SK-N-SH treated with all-trans-retinoic acid at 6 μM for 48 hours (cell line): ENCODE measurements around the gene PCBP3.

Experiments used
- ARNTL ChIP-seq: fragments of 450-650 bp; formaldehyde crosslinking; IDR thresholded peaks from 2 replicates; pipeline ENCODE4 v1.5.0; 2020; ENCODE audit warnings: low read depth, mild to moderate bottlenecking, moderate library complexity, borderline replicate concordance
- CSDC2 ChIP-seq: fragments of 250-450 bp; sonication (Bioruptor Pico); IDR thresholded peaks from 2 replicates; pipeline ENCODE4 v1.5.0; 2020; ENCODE audit warnings: mild to moderate bottlenecking, moderate library complexity
- ISL1 ChIP-seq: fragments of 250-450 bp; sonication (Bioruptor Pico); IDR thresholded peaks from 2 replicates; pipeline ENCODE4 v2.1.2; 2022; ENCODE audit warnings: mild to moderate bottlenecking, moderate library complexity
- OSR1 ChIP-seq: fragments of 250-450 bp; sonication (Bioruptor Pico); IDR thresholded peaks from 2 replicates; pipeline ENCODE4 v1.8.0; 2022; ENCODE audit warnings: moderate library complexity, mild to moderate bottlenecking, inconsistent platforms
- PATZ1 ChIP-seq: fragments of 250-450 bp; sonication (Bioruptor Pico); IDR thresholded peaks from 2 replicates; pipeline ENCODE4 v1.8.0; 2020; ENCODE audit warnings: mild to moderate bottlenecking, moderate library complexity, borderline replicate concordance
- POU6F1 ChIP-seq: fragments of 250-450 bp; sonication (Bioruptor Pico); IDR thresholded peaks from 2 replicates; pipeline ENCODE4 v1.8.0; 2021; ENCODE audit warnings: low read depth, mild to moderate bottlenecking, moderate library complexity, borderline replicate concordance
- RARB ChIP-seq: fragments of 250-450 bp; sonication (Bioruptor Pico); IDR thresholded peaks from 2 replicates; pipeline ENCODE4 v1.8.0; 2021; ENCODE audit warnings: mild to moderate bottlenecking, moderate library complexity
- TCF4 ChIP-seq: fragments of 250-450 bp; sonication (Bioruptor Pico); IDR thresholded peaks from 2 replicates; pipeline ENCODE4 v1.8.0; 2021; ENCODE audit warnings: mild to moderate bottlenecking, moderate library complexity, borderline replicate concordance
- ZFP3 ChIP-seq: fragments of 250-450 bp; sonication (Bioruptor Pico); IDR thresholded peaks from 2 replicates; pipeline ENCODE4 v1.5.0; 2020; ENCODE audit warnings: mild to moderate bottlenecking, moderate library complexity
- ZNF70 ChIP-seq: fragments of 450-650 bp; formaldehyde crosslinking; IDR thresholded peaks from 2 replicates; pipeline ENCODE4 v1.5.0; 2020; ENCODE audit warnings: mild to moderate bottlenecking, moderate library complexity
- TF ChIP-seq, protein P1 (sequence below): fragments of 250-450 bp; sonication (Bioruptor Pico); IDR thresholded peaks from 2 replicates; pipeline ENCODE4 v1.5.1; 2020; ENCODE audit warnings: low read depth, mild to moderate bottlenecking, moderate library complexity
- TF ChIP-seq, protein P2 (sequence below): fragments of 250-450 bp; sonication (Bioruptor Pico); IDR thresholded peaks from 2 replicates; pipeline ENCODE4 v1.5.1; 2021; ENCODE audit warnings: mild to moderate bottlenecking, moderate library complexity

DNA sequence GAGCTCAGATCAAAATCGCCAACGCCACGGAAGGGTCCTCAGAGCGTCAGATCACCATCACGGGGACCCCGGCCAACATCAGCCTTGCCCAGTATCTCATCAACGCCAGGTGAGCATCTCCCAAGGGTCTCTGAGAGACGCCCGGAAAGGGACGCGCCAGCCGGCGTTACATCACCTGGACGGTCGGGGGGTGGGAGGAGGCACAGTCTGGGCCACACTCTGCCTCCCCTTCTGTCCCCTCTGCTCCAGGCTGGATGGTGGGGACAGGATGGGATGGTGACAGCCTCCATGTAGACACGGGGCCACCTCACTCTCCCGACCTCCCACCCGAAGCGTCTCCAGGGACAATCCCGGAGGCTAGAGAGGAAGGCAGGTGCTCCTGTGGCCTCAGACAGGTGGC is 296.6 kb downstream of the PCBP3 start:
- TF ChIP-seq POU6F1 (CRISPR knock-in tag) = no peak
- no peak for TF ChIP-seq RARB (CRISPR knock-in tag)
- no peak for TF ChIP-seq ZNF70 (CRISPR knock-in tag)
- TF ChIP-seq ARNTL (CRISPR knock-in tag) = no peak
- no peak for TF ChIP-seq PATZ1 (CRISPR knock-in tag)
- TF ChIP-seq ISL1 (CRISPR knock-in tag) = no peak
- TF ChIP-seq, protein P1, sequence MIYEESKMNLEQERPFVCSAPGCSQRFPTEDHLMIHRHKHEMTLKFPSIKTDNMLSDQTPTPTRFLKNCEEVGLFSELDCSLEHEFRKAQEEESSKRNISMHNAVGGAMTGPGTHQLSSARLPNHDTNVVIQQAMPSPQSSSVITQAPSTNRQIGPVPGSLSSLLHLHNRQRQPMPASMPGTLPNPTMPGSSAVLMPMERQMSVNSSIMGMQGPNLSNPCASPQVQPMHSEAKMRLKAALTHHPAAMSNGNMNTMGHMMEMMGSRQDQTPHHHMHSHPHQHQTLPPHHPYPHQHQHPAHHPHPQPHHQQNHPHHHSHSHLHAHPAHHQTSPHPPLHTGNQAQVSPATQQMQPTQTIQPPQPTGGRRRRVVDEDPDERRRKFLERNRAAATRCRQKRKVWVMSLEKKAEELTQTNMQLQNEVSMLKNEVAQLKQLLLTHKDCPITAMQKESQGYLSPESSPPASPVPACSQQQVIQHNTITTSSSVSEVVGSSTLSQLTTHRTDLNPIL (CRISPR knock-in tag) = no peak
- TF ChIP-seq CSDC2 (CRISPR knock-in tag) = no peak
- TF ChIP-seq, protein P2, sequence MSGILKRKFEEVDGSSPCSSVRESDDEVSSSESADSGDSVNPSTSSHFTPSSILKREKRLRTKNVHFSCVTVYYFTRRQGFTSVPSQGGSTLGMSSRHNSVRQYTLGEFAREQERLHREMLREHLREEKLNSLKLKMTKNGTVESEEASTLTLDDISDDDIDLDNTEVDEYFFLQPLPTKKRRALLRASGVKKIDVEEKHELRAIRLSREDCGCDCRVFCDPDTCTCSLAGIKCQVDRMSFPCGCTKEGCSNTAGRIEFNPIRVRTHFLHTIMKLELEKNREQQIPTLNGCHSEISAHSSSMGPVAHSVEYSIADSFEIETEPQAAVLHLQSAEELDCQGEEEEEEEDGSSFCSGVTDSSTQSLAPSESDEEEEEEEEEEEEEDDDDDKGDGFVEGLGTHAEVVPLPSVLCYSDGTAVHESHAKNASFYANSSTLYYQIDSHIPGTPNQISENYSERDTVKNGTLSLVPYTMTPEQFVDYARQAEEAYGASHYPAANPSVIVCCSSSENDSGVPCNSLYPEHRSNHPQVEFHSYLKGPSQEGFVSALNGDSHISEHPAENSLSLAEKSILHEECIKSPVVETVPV (CRISPR knock-in tag) = no peak
- no peak for TF ChIP-seq TCF4
- TF ChIP-seq ZFP3 = no peak
- no peak for TF ChIP-seq OSR1
